T-helper 1 cell (primary cell): ENCODE measurements around the gene RGL1.
A peak's percentile ranks its signal among the peaks of the same experiment; 100 is the strongest.
"Not testable (repeated sequence)": the region's sequence is repeated elsewhere in the genome, so short reads cannot be mapped to it uniquely, and the experiment has no call there.

Source experiments
- DNase-seq, 5 donors: peaks; one replicate each; pipeline ENCODE4 v3.0.0-alpha.2; 2012 to 2020
- total RNA-seq, 4 donors: gene quantifications; one replicate each; lab custom pipeline; 2026; lab: John Stamatoyannopoulos, UW

RGL1 gene
- 4.7 to 8.8 (median 6.1) reads per million in 4 donors for total RNA-seq

DNA sequence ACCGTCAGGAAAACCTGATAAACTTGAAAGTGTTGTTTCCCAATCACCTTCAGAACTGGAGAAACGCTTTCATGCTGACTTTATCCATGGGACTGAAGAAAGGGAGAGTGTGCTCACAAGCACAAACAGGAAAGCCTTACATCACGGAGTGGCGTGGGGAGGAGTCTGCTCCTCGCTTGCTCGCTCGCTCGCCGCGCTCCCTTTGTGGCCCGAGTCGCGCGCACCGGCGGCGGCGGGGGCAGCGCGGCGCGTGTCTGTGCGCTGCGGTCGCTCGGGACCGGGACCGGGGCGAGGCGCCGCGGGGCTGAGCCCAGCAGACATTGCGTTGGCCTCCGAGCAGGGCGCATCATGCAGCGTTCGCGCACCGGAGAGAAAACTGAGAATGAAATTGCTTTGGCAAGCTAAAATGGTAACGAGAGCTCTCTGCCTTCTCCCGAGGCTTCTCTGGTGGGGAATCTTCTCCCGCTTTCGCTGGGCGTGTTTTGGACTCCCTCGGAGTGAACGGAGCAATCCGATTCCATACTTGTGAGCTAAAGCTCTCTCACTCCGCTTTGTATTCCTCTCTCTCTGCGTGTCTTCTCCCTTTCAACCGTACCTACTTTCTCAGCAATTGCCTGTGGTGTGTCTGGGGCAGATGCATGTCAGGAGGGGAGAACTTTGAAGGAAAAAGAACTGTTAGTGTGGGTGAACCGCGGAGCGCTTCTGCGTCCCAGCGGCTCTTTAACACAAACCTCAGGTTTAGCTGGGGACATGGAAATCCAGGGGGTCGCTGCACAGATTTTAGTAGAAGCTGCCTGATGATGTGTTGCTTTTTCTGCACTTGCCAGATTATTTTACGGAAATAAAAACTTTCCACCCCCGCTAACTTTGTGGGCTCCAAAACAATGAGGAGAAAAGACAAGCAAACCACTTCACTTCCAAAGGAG is at the start of gene RGL1:
TSS of gene RGL1 (plus strand) at position 205 of the 926 bp plus-strand sequence. CDS start at position 383, 178 bp downstream.
- DNase-seq: peak in 2 of 5 donors; percentile 4 to 41

DNA sequence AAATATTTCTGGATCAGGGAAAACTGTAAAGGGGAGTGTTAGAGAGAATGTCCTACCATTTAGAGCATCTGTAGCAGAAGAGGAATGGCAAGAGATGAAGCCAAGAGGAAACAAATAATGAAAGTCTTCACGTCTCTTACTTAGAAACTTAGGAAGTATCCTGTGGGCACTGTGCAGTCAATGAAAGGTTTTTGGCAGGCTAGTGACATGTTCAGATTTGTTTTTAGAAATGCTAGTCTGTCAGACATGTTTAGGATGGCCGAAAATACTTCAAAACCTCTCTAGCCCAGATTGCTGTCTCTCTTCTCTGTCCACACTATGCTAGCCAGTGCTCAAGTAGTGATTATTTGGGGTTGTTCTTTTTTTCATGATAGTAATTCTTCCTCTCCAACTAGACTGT is 48.6 kb upstream of the RGL1 start:
- no peak for DNase-seq

DNA sequence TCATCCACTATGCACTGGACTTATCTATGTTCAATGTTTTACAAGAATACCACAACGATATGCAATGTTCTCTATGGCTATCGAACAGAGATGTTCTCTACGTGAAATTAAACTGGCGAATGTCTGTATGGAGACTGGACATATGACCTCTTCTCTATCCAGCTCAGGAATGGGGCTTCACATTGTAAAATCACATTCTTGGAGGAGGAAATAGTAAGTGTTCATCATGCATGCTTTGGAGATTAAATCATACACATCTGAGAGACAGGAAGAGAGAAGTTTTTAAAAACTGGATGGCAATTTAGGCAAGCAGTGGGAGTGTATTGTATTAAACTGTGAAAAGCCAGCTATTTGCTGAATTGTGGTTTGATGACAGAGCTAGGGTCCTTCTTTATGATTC is 47.9 kb upstream of the RGL1 start:
- no peak for DNase-seq

DNA sequence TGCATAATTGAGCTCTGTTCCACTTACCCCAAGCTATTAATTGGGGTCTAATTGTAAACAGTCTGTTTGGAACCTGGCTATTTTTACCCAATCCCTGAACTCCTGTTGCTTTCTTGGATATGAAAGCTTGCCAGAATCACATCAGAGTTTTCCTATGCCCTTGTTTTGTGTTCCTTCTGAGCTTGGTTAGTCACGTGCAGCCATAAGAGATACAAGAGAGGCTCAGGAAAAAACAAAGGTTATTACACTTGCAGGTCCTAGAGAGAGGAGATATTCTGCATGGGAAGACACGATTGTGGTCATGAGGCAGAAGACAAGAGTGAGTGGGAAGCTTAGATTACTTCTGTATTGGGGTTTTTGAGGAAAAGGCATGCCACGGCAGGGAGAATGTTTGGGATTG is 46.0 kb upstream of the RGL1 start:
- no peak for DNase-seq

DNA sequence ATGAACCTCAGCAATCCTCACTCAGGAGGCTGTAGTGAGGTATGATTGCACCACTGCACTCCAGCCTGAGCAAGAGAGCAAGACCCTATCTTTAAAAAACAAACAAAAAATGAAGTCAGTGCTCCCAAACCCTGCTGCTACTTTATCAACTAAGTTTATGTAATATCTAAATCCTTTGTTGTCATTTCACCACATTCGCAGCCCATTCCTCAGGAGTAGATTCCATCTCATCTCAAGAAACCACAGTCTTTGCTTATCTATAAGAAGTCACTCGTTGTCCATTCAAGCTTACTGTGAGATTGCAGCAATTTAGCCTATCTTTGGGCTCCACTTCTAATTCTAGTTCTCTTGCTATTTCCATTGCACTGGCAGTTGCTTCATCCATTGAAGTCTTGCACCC is 44.3 kb upstream of the RGL1 start:
- no peak for DNase-seq

DNA sequence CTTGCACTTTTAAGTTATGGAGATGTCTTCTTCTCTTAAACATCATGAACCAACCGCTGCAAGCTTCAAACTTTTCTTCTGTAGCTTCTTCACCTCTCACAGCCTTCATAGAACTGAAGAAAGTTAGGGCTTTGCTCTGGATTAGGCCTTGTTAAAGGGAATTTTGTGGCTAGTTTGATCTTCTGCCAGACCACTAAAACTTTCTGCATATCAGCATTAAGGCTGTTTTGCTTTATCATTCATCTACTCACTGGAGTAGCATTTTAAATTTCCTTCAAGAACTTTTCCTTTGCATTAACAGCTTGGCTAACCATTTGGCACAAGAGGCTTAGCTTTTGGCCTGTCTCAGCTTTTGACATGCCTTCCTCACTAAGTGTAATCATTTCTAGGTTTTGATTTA is 43.0 kb upstream of the RGL1 start:
- no peak for DNase-seq

DNA sequence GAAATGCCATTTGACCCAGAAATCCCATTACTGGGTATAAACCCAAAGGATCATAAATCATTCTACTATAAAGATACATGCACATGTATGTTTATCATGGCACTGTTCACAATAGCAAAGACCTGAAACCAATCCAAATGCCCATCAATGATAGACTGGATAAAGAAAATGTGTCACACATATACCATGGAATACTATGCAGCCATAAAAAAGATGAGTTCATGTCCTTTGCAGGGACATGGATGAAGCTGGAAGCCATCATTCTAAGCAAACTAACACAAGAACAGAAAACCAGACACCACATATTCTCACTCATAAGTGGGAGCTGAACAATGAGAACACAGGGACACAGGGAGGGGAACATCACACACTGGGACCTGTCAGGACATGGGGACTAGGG is 42.1 kb upstream of the RGL1 start:
- DNase-seq: not testable (repeated sequence)

DNA sequence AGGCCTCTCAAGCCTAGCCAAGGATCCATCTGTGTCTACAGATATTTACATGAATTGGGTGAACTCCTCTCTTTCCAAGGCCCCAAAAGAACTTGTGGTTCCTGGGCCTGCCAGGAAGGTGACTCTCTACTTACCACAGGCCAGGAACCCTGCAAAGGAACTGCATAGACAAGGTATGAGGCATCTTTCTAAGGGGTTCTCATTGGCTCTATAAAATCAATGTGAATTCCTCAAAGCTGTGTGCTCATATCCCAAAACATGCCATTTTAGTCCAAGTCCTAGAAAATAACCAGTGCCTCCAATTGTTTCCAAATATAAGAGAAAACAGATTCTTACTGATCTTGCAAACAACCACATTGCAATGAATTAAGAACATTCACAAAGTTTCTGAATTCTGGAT is 39.9 kb upstream of the RGL1 start:
- DNase-seq: no peak

DNA sequence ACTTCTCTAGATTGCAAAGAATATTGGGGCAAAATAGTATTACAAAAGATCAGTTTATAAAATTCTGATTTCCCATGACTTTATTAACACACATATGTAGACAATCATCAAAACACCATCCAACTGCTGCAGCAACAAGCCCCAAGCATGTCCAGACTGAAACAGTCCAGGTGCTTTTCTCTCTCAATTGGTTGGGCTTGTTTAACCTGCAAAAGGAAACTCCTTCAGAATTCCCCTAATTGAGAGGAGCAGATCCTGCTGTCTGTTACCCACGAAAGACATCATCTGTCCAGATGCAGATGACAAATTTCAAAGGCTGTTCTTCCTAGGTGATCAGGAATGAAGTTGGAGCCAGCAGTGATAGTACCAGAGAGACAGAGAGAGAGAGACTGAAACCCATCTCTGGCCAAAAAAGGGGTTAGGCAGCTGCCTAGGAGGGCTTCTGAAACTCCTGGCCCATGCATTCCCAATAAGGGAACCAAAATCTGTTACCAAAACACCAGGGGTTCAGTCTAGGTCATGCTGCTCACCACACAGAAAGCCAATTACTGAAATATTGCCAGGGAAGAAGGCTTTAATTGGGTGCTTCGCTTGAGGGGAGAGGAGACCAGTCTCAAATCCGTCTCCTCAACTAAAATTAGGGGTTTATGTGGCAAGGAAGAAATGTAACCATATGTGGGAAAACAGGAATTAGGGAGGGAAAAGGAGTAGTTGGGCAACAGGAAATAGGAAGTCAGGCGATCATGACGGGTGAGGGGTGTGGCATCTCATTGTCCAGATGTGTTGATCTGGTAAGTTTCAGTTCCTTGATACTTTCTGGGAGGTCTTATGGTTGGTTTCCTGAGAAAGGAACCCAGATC is 34.7 kb upstream of the RGL1 start:
- no peak for DNase-seq

DNA sequence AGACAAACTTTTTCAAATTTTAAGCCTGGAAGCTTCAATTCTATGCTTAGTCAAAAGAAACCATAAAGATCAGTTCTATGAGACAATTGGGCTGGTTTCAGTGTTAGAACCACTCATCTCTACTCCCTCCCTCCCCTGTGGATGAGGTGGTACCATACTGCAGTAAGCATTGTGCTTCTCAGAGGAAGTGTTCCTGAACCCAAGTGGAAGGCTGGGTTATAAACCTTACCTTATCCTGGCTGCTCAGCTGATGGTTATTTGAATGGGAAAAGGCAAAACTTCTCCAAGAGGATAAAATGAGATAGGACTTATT is 34.1 kb upstream of the RGL1 start:
- no peak for DNase-seq

DNA sequence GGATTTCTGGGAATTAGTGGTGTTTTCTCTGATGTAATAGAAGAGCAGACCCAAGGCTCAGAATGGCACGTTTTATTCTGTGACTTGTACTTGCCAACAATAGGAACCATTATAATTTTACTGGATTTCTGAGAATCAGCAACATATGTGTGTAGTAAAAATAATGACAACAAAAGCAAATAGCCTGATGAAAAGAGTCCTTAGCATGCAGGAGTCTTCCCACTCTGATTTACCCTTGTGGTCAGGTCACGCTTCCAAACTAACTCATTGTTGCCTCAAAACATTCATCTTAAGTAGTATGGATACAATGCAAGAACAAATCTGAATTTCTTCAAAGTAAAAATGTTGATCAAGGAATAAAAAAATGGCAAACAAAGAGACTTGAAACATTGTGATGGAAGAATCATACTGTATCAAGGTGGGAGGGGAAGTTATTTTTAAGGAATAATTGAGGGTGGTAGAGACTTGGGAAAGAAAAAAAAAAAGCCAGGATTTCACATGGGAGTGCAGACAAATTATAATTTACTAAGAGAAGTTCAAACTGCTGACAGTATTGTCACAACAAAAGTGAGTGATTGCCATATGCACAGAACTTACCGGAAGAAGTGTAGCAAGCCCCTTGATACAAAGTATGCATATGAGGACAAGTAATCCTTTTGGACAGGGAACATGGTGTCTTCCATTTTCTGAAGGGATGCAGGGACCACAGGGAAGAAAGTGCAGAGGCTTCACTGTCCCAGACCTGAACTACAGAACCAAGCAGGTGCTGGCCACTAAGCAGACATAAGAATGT is 31.2 kb upstream of the RGL1 start:
- DNase-seq: no peak

DNA sequence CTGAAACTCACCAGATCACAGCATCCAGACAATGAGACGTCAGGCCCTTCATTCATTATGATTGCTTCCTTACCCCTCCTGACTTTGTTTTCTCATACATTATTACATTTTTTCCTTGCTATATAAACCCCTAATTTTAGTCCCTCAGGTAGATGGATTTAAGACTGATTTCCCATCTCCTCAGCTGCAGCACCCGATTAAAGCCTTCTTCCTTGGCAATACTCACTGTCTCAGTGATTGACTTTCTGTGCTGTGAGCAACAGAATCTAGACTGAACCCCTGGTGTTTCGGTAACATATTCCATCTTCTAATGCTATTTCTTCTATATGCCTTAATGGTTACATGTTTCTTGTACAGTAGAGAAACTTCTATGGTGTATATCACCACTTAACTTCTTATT is 30.0 kb upstream of the RGL1 start:
- DNase-seq: no peak

DNA sequence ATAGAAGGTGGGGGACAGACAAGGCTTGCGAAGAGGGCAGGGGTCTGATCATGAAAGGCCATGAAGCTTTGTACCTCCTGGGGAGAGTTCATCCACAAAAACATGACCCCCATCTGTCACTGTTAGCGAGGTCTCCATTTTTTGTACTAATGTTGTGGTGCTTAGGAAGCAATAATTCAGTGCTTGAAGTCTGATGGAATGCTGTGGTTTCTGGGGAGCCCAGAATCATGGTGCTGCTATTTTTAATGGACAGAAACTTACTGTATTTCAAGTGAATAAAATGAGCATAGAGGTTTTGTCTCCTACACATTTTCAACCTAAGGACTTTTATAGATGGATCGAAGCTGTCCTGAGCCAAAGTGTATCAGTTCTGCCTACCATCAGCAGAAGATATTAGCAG is 28.2 kb upstream of the RGL1 start:
- DNase-seq: no peak

DNA sequence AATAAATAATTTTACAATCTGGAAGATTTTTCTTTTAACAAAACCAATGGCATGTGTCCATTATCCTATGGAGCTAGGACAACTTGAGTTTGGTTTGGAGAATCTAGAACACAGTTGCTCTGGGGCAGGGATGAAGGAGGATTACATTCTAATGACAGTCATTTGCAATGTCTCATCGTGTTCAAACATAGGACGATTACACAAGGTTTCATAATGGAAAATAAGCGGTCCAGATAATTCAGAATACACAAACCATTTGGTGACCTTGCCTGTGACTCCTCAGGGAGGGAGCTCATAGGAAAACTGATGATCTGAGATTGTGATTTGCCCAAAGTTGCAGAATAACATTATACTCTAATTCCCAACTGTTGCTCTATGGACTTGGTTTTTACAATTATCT is 27.6 kb upstream of the RGL1 start:
- DNase-seq: no peak

DNA sequence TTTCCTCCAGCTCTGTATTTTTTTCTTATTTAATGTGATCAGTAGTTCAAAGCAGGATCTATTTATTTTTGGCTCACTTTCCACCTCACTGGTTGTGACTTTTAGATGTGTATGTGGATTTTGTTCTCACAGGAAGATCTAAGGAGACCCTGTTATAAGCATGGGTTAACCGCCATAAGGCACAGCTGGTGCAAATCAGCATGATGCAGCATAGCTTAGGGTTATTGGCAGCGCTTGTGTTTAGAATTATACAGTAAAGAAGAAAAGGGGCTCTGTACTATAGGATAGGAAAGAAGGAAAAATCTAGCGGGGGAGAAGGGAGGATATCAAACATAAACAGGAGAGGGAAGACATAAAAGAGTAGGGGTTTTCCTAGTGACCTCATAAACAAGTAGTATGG is 26.9 kb upstream of the RGL1 start:
- no peak for DNase-seq

DNA sequence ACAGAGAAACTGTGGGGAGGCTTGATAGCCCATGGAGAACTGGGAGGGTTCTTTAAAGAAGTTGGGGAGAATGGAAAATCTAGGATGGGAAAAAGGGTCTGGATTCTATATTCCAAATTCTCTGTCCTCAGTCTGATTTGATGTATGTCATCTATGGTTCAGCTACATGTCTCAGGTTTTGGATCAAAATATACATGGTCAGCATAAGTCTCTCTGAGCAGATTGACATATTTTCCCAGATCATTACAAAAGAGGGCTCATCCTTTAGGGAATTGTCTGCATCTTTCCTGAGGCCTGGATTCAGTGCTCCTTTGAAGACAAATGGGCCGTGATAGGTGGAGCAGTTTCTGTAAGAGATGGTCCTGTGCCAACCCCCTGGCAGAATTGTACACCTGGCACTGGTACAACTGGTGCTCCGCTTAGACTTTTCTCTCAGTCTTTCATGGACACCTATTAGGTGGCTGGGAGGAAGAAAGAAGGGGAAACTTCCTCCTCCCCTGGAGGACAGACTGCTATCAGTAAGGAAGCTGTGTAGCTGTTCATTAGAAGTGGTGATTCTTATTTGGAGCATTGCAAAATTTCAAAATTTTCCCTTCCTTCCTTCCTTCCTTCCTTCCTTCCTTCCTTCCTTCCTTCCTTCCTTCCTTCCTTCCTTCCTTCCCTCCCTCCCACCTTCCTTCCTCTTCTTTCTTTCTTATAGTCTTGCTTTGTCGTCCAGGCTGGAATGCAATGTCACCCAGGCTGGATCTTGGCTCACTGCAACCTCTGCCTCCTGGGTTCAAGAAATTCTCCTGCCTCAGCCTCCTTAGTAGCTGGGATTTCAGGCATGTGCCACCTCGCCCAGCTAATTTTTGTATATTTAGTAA is 26.1 kb upstream of the RGL1 start:
- no peak for DNase-seq

DNA sequence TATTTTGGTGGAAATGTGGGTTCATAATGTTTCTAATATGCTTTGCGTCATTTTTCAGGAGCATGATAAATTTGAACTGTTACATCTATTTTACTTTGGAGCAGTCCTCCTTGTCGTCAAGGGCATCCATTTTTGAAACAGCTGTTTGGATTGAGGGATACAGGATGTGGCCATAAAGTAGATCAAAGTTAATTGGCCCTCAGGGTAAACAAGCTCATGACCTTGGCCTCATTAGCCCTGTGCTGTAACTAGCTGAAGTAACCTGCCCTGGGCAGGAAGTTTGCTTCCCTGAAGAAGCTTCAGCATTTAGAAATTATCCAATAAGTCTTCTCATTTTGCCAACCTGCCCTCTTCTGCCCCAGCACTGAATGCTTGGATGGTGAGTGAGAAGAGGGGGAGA is 24.8 kb upstream of the RGL1 start:
- DNase-seq: no peak

DNA sequence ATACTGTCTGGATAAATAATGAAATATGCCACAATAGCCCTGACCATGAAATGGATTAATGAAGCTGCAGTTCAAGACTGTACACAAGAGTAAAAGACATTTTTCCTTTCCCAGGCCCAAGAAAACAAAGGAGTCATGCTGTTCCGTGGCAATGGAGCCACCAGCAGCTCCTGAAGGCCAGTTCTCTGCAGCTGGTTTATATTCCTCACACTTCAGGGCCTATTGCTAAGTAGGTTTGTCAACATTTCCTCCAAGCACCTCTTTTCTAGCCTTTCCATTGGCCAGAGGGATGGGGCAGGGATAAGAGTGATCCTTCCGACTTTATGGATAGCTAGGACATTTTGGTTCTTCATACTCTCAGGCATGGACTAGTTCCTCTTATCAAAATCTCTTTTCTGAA is 24.2 kb upstream of the RGL1 start:
- DNase-seq: no peak

DNA sequence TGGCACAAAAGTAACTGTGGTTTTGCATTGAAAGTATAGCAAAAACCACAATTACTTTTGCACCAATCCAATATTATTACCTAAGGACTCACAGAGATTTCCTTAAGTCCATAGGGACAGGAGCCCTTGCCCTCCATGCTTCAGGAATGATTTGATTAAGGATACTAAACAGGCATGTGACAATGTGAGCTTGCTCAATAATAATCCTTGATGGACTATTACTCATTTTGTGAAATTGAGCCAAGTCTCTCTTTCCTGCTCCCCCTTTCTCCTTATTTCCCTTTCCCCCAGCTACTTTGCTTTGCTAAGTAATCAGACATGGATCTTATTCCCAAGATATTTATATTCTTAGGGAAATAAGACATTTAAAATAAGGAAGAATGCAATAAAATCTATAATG is 21.6 kb upstream of the RGL1 start:
- no peak for DNase-seq

DNA sequence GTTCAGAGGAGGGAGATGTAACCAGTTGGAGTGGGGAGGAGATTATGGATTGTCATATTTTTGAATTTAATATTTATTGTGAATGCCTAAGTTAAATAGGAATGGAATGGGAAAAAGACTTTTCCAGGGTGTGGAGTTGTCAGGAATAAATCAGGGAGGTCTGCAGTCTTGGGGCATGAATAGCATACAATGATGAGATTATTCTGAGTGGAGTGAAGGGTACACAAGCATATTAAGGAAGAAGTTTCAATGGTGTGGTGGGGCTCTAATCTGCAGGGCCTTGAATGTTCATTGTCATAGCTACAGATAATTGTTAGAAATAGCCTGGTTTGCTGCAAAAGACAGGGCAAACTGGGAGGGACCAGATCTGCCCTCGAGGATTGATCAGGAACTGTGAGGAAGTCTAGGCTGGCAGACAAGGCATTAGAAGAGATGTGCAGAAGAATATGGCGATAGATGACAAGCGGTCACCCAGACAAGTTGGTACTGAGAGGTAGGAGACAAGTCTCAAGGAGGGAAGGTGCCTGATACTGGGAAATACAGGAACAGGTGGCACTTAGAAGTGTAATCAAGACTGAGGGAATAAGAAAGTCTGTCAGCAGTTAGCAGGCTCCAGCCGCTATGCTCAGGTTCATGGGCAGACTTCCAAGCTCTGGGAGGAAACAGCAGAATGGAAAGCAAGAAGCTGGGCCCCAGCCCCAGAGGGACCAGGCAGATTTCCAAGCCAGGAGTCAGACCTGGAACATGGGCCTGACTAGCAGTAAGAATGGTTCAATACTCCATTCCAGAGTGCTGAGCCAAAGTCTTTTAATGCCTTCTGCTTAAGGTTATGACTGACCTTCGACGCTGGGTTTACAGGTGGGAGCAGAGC is 20.9 kb upstream of the RGL1 start:
- no peak for DNase-seq

DNA sequence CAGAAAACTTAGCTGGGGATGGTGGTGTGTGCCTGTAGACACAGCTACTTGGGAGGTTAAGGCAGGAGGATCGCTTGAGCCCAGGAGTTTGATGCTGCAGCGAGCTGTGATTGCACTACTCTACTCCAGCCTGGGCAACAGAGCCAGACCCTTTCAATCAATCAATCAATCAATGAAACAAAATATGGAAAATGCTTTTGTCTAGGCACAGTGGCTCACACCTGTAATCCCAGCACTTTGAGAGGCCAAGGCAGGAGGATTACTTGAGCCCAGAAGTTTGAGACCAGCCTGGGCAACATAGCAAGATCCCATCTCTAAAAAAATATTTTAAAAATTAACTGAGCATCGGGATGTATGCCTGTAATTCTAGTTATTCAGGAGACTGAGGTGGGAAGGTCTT is 19.0 kb upstream of the RGL1 start:
- not testable (repeated sequence) for DNase-seq
